ENCODE measurements around the gene ASTN2. TPM values are rescaled to one million over a fixed set of nuclear protein-coding genes. Genes with fewer than 3 reads are reported as not detected.

Gene ASTN2
- total and polyA plus RNA-seq, 10 of the 15 experiments (the other 5 are each of a cell fraction or from before 2014, with no cell fraction given), result 1.4 to 15.7 (median 7.0) TPM

DNA sequence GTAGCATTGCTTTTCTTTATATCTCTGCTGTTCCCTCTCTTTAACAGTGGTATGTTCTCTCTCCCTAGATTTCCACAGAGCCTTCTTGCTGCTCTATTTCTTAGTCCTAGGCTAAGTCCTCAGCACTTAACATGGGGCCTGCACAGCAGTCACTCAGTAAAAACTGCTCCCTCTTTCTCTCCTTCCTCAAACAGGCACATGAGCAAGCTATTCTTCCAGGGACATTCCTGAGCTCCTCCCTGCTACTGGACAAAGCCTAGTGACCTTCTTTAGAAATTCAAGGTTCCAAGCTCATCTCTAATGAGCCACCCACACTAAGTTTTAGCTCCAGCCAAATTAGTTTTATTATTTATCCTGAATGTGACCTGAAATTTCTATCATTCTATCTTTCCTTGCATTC, 688.3 kb downstream of the ASTN2 start:
- Histone ChIP-seq H3K27ac (ENCODE audit: control insufficient read depth, insufficient read depth) (no peak overlapping the region), H3K4me3 (no peak overlapping the region), H3K36me3 (ENCODE audit: control insufficient read depth in 2 of 2, insufficient read depth in 2 of 2, low read length in 1 of 2) (no peaks in the 10 kb centered on the region), H3K4me2 (ENCODE audit: control insufficient read depth, insufficient read depth) (no peak overlapping the region), H3K27me3 (replicated peaks in 1 of 2; ENCODE audit: control insufficient read depth in 2 of 2, insufficient read depth in 2 of 2, low read length in 1 of 2) (no peaks in the 10 kb centered on the region; a peak in 3 of 4 replicates), H4K20me1 (ENCODE audit: control insufficient read depth, insufficient read depth) (no peaks in the 10 kb centered on the region), H3K9me3 (replicated peaks; ENCODE audit: control insufficient read depth, insufficient read depth, low read length) (no peaks in the 10 kb centered on the region), H2AFZ (ENCODE audit: control insufficient read depth, low read depth, low read length) (no peak overlapping the region), H3K79me2 (ENCODE audit: control insufficient read depth, insufficient read depth, low read length) (no peaks in the 10 kb centered on the region), H3K4me1 (ENCODE audit: control insufficient read depth, insufficient read depth, low read length) (no peaks in the 10 kb centered on the region), H3K9ac (ENCODE audit: control insufficient read depth, insufficient read depth, low read length) (no peak overlapping the region)
- RAD21 ChIA-PET (ENCODE audit: unreplicated experiment), result no interaction called here
- in situ Hi-C loops (cut with MboI) (loop anchor here (25.0 kb wide), 1 partner anchor 686 kb away; the partner anchor contains the start of gene ASTN2), intact Hi-C loops (cut with micrococcal nuclease; ENCODE audit: unreplicated experiment) (no loop called here)
- ATAC-seq (no peak), DNase-seq (ENCODE audit: low read depth, low spot score) (no peak), FAIRE-seq (no peak)
- BruUV-seq (replicated peaks), result no TSS peak
- TF ChIP-seq POLR2A (IDR thresholded peaks at IDR 0.05; ENCODE audit: low read depth, low read length) (no peak), TARDBP (IDR thresholded peaks at IDR 0.05; ENCODE audit: borderline replicate concordance) (no peak), ZBTB40 (IDR thresholded peaks at IDR 0.05; ENCODE audit: borderline replicate concordance) (no peak), E2F8 (IDR thresholded peaks at IDR 0.05; ENCODE audit: low read depth, partially characterized antibody) (no peak), SUPT20H (IDR thresholded peaks at IDR 0.05; ENCODE audit: borderline replicate concordance, control insufficient read depth, low read depth, low read length) (no peak), HDAC2 (IDR thresholded peaks at IDR 0.05) (no peak)
- POLR2A ChIA-PET, result no interaction called here
- SMC1A ChIA-PET (ENCODE audit: uncharacterized antibody, unreplicated experiment), result no interaction called here
- CTCF ChIA-PET, result interaction anchor here (1.0 to 2.4 kb wide), 3 partner anchors 11 to 57 kb away, joined by 3 to 11 read pairs (median 3); no protein-coding TSS in a partner anchor
